H1 (cell line): ENCODE data around the gene VARS2. TPM values are rescaled to one million over a fixed set of nuclear protein-coding genes. Genes with fewer than 3 reads are reported as not detected.

Experiments used
- CTCF ChIA-PET: fragments of 300-600 bp; sonication (Branson Sonifier 250); formaldehyde crosslinking; loops from one replicate; lab custom pipeline; 2021; ENCODE audit not compliant: partially characterized antibody; lab: Charles Lee
- POLR2A ChIA-PET: fragments of 300-600 bp; sonication (Branson Sonifier 250); formaldehyde crosslinking; loops from one replicate; lab custom pipeline; 2021; ENCODE audit warnings: inconsistent platforms; ENCODE audit not compliant: partially characterized antibody; lab: Charles Lee
- DNase-seq, 2 experiments: peaks; one replicate each; pipeline versions ENCODE4 v3.0.0 to v3.0.0-alpha.2; 2010 to 2022; ENCODE audit warnings: low spot score in 2 of 2, low read depth in 1 of 2, mixed read lengths in 1 of 2
- FAIRE-seq: peaks from 2 replicates; lab custom pipeline; 2011; peaks lifted over from hg19 to GRCh38; lab: Jason Lieb, UNC
- H2AFZ ChIP-seq: 2 replicates; pipeline ENCODE4 v1.8.1; 2012; ENCODE audit warnings: low read length, inconsistent platforms
- H2AK5ac ChIP-seq: 2 replicates; pipeline ENCODE4 v1.6.1; 2013; ENCODE audit warnings: low read depth, low read length
- H2BK120ac ChIP-seq: replicated peaks from 2 replicates; pipeline ENCODE3; 2013; ENCODE audit warnings: low read depth, low read length, inconsistent platforms
- H2BK12ac ChIP-seq: 2 replicates; pipeline ENCODE4 v1.6.1; 2013; ENCODE audit warnings: low read depth, low read length
- H2BK15ac ChIP-seq: 2 replicates; pipeline ENCODE4 v1.6.1; 2013; ENCODE audit warnings: low read length
- H2BK20ac ChIP-seq: 2 replicates; pipeline ENCODE4 v1.6.1; 2013; ENCODE audit warnings: low read length
- H2BK5ac ChIP-seq: 2 replicates; pipeline ENCODE4 v1.6.1; 2013; ENCODE audit warnings: low read depth, low read length
- H3K14ac ChIP-seq: 2 replicates; pipeline ENCODE4 v1.6.1; 2013; ENCODE audit warnings: inconsistent platforms; ENCODE audit not compliant: insufficient read length
- H3K18ac ChIP-seq: 2 replicates; pipeline ENCODE4 v1.6.1; 2013; ENCODE audit warnings: low read length; ENCODE audit errors: extremely low read depth
- H3K23ac ChIP-seq: 2 replicates; pipeline ENCODE4 v1.6.1; 2013; ENCODE audit warnings: inconsistent platforms; ENCODE audit not compliant: insufficient read length
- H3K23me2 ChIP-seq: 2 replicates; pipeline ENCODE4 v1.6.1; 2013; ENCODE audit warnings: low read depth, low read length
- H3K27ac ChIP-seq: 2 replicates; pipeline ENCODE4 v1.6.1; 2011; ENCODE audit warnings: low read depth, low read length, inconsistent platforms
- H3K27me3 ChIP-seq, 4 experiments: replicated peaks in 1 of 4; 1 replicate in 1 of 4; 2 replicates in 3 of 4; pipeline versions ENCODE4 v1.6.1 to v1.8.1; 2011 to 2013; ENCODE audit warnings: low read length in 3 of 4, mild to moderate bottlenecking in 3 of 4, inconsistent platforms in 2 of 4, mixed read lengths in 2 of 4, moderate library complexity in 1 of 4; ENCODE audit not compliant: control insufficient read depth in 3 of 4, insufficient read depth in 3 of 4; ENCODE audit errors: extremely low read depth in 1 of 4
- H3K36me3 ChIP-seq, 4 experiments: 2 replicates each; pipeline versions ENCODE4 v1.6.1 to v1.8.1; 2011 to 2013; ENCODE audit warnings: mild to moderate bottlenecking in 4 of 4, low read length in 3 of 4, moderate library complexity in 2 of 4, control low read depth in 1 of 4, inconsistent platforms in 1 of 4; ENCODE audit not compliant: insufficient read depth in 4 of 4, control insufficient read depth in 2 of 4
- H3K4ac ChIP-seq: replicated peaks from 2 replicates; pipeline ENCODE3; 2013; ENCODE audit warnings: low read length, low read depth, mixed read lengths, inconsistent platforms; ENCODE audit not compliant: insufficient read length
- H3K4me1 ChIP-seq, 4 experiments: replicated peaks in 1 of 4; 1 replicate in 1 of 4; 2 replicates in 3 of 4; pipeline versions ENCODE4 v1.6.1 to v1.8.1; 2011 to 2013; ENCODE audit warnings: low read length in 3 of 4, inconsistent platforms in 2 of 4, mixed read lengths in 1 of 4; ENCODE audit not compliant: insufficient read depth in 4 of 4, control insufficient read depth in 3 of 4
- H3K4me2 ChIP-seq, 2 experiments: 2 replicates each; pipeline versions ENCODE4 v1.6.1 to v1.8.1; 2011 to 2013; ENCODE audit warnings: low read depth in 2 of 2, low read length in 2 of 2, control low read depth in 1 of 2, inconsistent platforms in 1 of 2, mild to moderate bottlenecking in 1 of 2; ENCODE audit not compliant: insufficient read depth in 1 of 2
- H3K4me3 ChIP-seq, 4 experiments: fragments of 200-600, 300-600 bp in 1 of 4; sonication (generic), shearing (Covaris generic), sonication (Bioruptor Twin) in 1 of 4; 2 replicates each; pipeline versions ENCODE4 v1.5.1 to v1.8.1; 2011 to 2016; ENCODE audit warnings: low read length in 4 of 4, low read depth in 3 of 4, control low read depth in 2 of 4, inconsistent platforms in 2 of 4, mild to moderate bottlenecking in 2 of 4, mixed read lengths in 1 of 4, moderate library complexity in 1 of 4; ENCODE audit not compliant: insufficient read depth in 2 of 4; ENCODE audit errors: extremely low read depth in 1 of 4
- H3K56ac ChIP-seq: replicated peaks from 2 replicates; pipeline ENCODE3; 2013; ENCODE audit warnings: low read depth, mild to moderate bottlenecking, mixed read lengths, low read length, inconsistent platforms; ENCODE audit not compliant: insufficient read length
- H3K79me1 ChIP-seq: 2 replicates; pipeline ENCODE4 v1.6.1; 2013; ENCODE audit warnings: low read depth, low read length, control low read depth
- H3K79me2 ChIP-seq, 2 experiments: 2 replicates each; pipeline versions ENCODE4 v1.6.1 to v1.8.1; 2012 to 2013; ENCODE audit warnings: low read length in 2 of 2, mild to moderate bottlenecking in 2 of 2, inconsistent platforms in 1 of 2; ENCODE audit not compliant: insufficient read depth in 2 of 2, control insufficient read depth in 1 of 2
- H3K9ac ChIP-seq, 4 experiments: replicated peaks in 1 of 4; 1 replicate in 1 of 4; 2 replicates in 3 of 4; pipeline versions ENCODE4 v1.6.1 to v1.8.1; 2011 to 2013; ENCODE audit warnings: low read depth in 3 of 4, low read length in 3 of 4, control low read depth in 2 of 4, mild to moderate bottlenecking in 2 of 4, moderate library complexity in 2 of 4, inconsistent platforms in 1 of 4; ENCODE audit errors: extremely low read depth in 1 of 4
- H3K9me3 ChIP-seq, 2 experiments: 2 replicates each; pipeline versions ENCODE4 v1.6.1 to v1.8.1; 2012 to 2013; ENCODE audit warnings: mild to moderate bottlenecking in 2 of 2, moderate library complexity in 2 of 2, control low read depth in 1 of 2, inconsistent platforms in 1 of 2, low read depth in 1 of 2, low read length in 1 of 2, mixed read lengths in 1 of 2; ENCODE audit not compliant: insufficient read depth in 2 of 2
- H4K20me1 ChIP-seq, 2 experiments: replicated peaks in 1 of 2; 2 replicates each; pipeline versions ENCODE3 to v1.8.1; 2011 to 2013; ENCODE audit warnings: inconsistent platforms in 2 of 2, low read length in 2 of 2, mild to moderate bottlenecking in 1 of 2; ENCODE audit not compliant: insufficient read depth in 2 of 2, control insufficient read depth in 1 of 2
- H4K5ac ChIP-seq: 2 replicates; pipeline ENCODE4 v1.6.1; 2013; ENCODE audit warnings: low read length, low read depth, mixed read lengths, inconsistent platforms; ENCODE audit not compliant: insufficient read length
- H4K8ac ChIP-seq: 2 replicates; pipeline ENCODE4 v1.8.0; 2013; ENCODE audit warnings: mild to moderate bottlenecking, moderate library complexity, low read length, inconsistent platforms; ENCODE audit not compliant: insufficient read depth; ENCODE audit errors: extremely low read depth
- H4K91ac ChIP-seq: replicated peaks from 2 replicates; pipeline ENCODE3; 2013; ENCODE audit warnings: low read length, mixed read lengths, inconsistent platforms; ENCODE audit not compliant: insufficient read length
- ATF2 ChIP-seq: IDR thresholded peaks from 2 replicates; pipeline ENCODE4 v1.6.1; 2012; ENCODE audit warnings: low read length, inconsistent platforms
- CBX5 ChIP-seq: fragments of 300-800, 300-1000 bp; sonication (generic); IDR thresholded peaks from 2 replicates; pipeline ENCODE4 v1.7.1; 2016; ENCODE audit warnings: antibody characterized with exemption, low read length, low read depth
- CHD2 ChIP-seq: IDR thresholded peaks from 2 replicates; pipeline ENCODE4 v1.6.1; 2012; ENCODE audit warnings: low read length, improper control_type of control experiment
- CTCF ChIP-seq, 3 experiments: IDR thresholded peaks; 1 replicate in 2 of 3; 2 replicates in 1 of 3; pipeline versions ENCODE4 v1.5.1 to v1.6.1; 2011; ENCODE audit warnings: low read length in 3 of 3, mild to moderate bottlenecking in 3 of 3, inconsistent platforms in 2 of 3, low read depth in 1 of 3, moderate library complexity in 1 of 3; ENCODE audit not compliant: insufficient read depth in 1 of 3; ENCODE audit errors: control extremely low read depth in 1 of 3
- KDM1A ChIP-seq: fragments of 200-600, 300-600 bp; sonication (generic); IDR thresholded peaks from 2 replicates; pipeline ENCODE4 v1.7.1; 2016; ENCODE audit warnings: mild to moderate bottlenecking, low read length, borderline replicate concordance
- POLR2A ChIP-seq, 2 experiments: IDR thresholded peaks; 1 replicate in 1 of 2; 2 replicates in 1 of 2; pipeline ENCODE4 v1.6.1; 2011; ENCODE audit warnings: low read depth in 2 of 2, low read length in 2 of 2, mild to moderate bottlenecking in 2 of 2; ENCODE audit errors: control extremely low read depth in 1 of 2
- SP2 ChIP-seq: IDR thresholded peaks from 2 replicates; pipeline ENCODE4 v1.6.1; 2012; ENCODE audit warnings: mild to moderate bottlenecking, low read length, inconsistent platforms
- WGBS, 2 experiments: shearing (Covaris generic) in 1 of 2; methylation state at CpG; one replicate each; pipeline versions ENCODE4 v1.1.6 to v1.1.7; 2013 to 2015; ENCODE audit warnings: low lambda C conversion rate in 2 of 2, mixed read lengths in 2 of 2, inconsistent platforms in 1 of 2, low coverage in 1 of 2, missing lambda C conversion rate in 1 of 2; ENCODE audit not compliant: insufficient replicate concordance in 2 of 2, insufficient coverage in 1 of 2, insufficient read length in 1 of 2; ENCODE audit errors: extremely low coverage in 1 of 2, missing lambda C conversion rate in 1 of 2; 5-methylcytosine and 5-hydroxymethylcytosine counted together
- polyA plus RNA-seq, 7 experiments: library from polyadenylated mRNA; depleted of rRNA in 3 of 7; stranded (reverse) in 5 of 7; unstranded in 2 of 7; fragments of >200 nt in 5 of 7; fragments of 200-250 nt in 2 of 7; gene quantifications; 1 replicate in 5 of 7; 2 replicates in 1 of 7; 4 replicates in 1 of 7; pipeline versions ENCODE4 v1.2.1 to v1.2.3, GENCODE V29; 2011 to 2013; ENCODE audit warnings: missing spikeins in 2 of 7, mixed read lengths in 2 of 7
- total RNA-seq: library from RNA; stranded (reverse); fragmentation: NEBNext Ultra II Directional; extraction: Animal tissue kit (Norgen Biotek cat#: 25700); gene quantifications from 2 replicates; pipeline ENCODE4 v1.2.1, GENCODE V29; 2021

VARS2 gene
- total and polyA plus RNA-seq, 2 of the 8 experiments (the other 6 are each of a cell fraction or from before 2014, with no cell fraction given) = 26.8 to 47.7 TPM

- 80% methylated on average over 2 of the region's 2 CpGs; no CpG with 5 or more reads in 1 of the 2 experiments for WGBS, 2 experiments
- TF ChIP-seq SP2 (no peak), KDM1A (no peak), CHD2 (no peak), CBX5 (no peak), POLR2A (IDR thresholded peaks at IDR 0.05; ENCODE audit: control extremely low read depth in 1 of 2, low read depth in 2 of 2, low read length in 2 of 2) (no peak), CTCF (IDR thresholded peaks at IDR 0.05; ENCODE audit: control extremely low read depth in 1 of 3, insufficient read depth in 1 of 3, low read depth in 1 of 3, low read length in 3 of 3) (no peak), ATF2 (no peak)
- H2BK5ac ChIP-seq = no peak overlapping the region
- no peak overlapping the region for H3K4me3 ChIP-seq
- H4K5ac ChIP-seq = no peak overlapping the region
- no peak for DNase-seq
- no peak overlapping the region for H2BK20ac ChIP-seq
- H2BK15ac ChIP-seq = no peak overlapping the region
- H3K27me3 ChIP-seq = peaks cover 0 to 12% (median 9%) of the 10 kb centered on the region in 4 experiments; a peak in 5 of 7 replicates
- POLR2A ChIA-PET = no interaction called here
- H3K23ac ChIP-seq = no peak overlapping the region
- no peak overlapping the region for H3K14ac ChIP-seq
- no peak overlapping the region for H3K27ac ChIP-seq
- no peak overlapping the region for H2AFZ ChIP-seq
- no peaks in the 10 kb centered on the region for H3K36me3 ChIP-seq
- H2BK12ac ChIP-seq = no peak overlapping the region
- H3K4me1 ChIP-seq = peaks cover 3 to 4% (median 4%) of the 10 kb centered on the region in 4 experiments; a peak in 4 of 7 replicates
- no peak for FAIRE-seq
- no peak overlapping the region for H3K4me2 ChIP-seq
- peaks cover 6% of the 10 kb centered on the region; the same call in 1 of the 2 replicates for H3K23me2 ChIP-seq
- H2AK5ac ChIP-seq = no peak overlapping the region
- no peak overlapping the region for H3K56ac ChIP-seq
- no peaks in the 10 kb centered on the region for H4K20me1 ChIP-seq
- H2BK120ac ChIP-seq = no peak overlapping the region
- no peaks in the 10 kb centered on the region for H3K79me2 ChIP-seq
- H4K8ac ChIP-seq = no peak overlapping the region
- CTCF ChIA-PET = interaction anchor here (0.8 to 2.6 kb wide), 5 partner anchors 15 to 239 kb away, joined by 3 to 9 read pairs (median 3); no protein-coding TSS in a partner anchor
- no peak overlapping the region for H3K4ac ChIP-seq
- H4K91ac ChIP-seq = no peak overlapping the region
- no peak overlapping the region for H3K9ac ChIP-seq
- no peaks in the 10 kb centered on the region for H3K9me3 ChIP-seq
- no peak overlapping the region for H3K18ac ChIP-seq
- no peaks in the 10 kb centered on the region for H3K79me1 ChIP-seq
Measured at GRCh38 chr6:30957716-30958115, 43.7 kb downstream of the VARS2 start.
